ENCODE results near the gene VAV3. TPM values are rescaled to one million over a fixed set of nuclear protein-coding genes. Genes with fewer than 3 reads are reported as not detected.

VAV3 gene
- total RNA-seq, 1 experiment from 2014 or later, result 10.0 TPM

DNA sequence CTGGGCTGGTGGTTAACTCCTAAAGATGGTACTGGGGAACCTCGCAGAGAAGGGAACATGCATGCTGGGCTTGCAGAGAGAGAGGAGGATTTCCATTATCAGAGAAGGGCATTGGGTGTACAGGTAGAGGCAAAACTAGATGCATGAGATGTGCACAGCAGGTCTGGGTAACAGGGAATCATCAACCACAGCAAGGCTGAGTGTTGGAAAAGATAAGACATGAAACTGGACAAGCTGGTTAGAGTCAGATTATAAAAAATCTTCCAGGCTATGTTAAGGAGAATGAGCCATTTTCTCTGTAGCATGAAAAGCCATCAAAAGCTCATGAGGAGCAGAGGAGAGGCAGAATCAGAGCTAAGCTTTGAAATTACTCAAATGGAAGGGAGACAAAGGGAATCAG lies 147.8 kb downstream of the VAV3 start (continued):
- TF ChIP-seq ZNF263 (CRISPR knock-in tag; IDR thresholded peaks at IDR 0.05; ENCODE audit: low read depth) (no peak), NR2C2 (CRISPR knock-in tag; IDR thresholded peaks at IDR 0.05) (no peak), JAZF1 (CRISPR knock-in tag; IDR thresholded peaks at IDR 0.05) (no peak), FOXJ3 (CRISPR knock-in tag; IDR thresholded peaks at IDR 0.05; ENCODE audit: borderline replicate concordance) (no peak), NFATC4 (CRISPR knock-in tag; IDR thresholded peaks at IDR 0.05) (no peak), ATF1 (CRISPR knock-in tag; IDR thresholded peaks at IDR 0.05) (no peak)

DNA sequence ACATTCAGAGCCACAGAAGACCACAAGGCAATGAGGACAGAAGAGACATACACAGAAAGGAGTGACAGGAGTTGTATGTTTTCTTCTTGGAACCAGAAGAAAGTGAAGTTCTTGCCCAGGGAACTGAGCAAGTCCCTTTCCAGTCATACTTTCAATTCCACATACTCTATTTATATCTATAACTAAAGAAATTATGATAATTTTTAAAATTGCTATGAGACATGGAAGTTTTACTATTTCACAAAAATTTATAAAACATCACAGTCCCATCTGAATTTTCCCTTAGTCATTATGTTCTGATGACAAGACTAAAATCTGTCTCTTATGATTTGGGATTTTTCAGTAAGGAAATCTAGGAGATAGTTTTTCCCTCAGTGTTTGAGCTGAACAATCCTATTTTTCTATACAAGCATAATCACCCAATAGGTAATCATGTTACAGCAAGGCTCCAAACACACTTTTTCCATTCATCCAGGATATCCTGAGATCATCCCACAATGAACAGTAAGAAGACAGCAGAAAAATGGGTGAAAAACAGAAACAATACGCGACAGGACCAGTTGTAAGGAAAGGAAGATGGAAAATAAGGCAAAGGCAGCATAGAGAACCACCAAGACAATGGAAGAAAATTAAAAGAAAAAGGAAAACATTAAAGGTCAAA lies 154.6 kb downstream of the VAV3 start:
- H3K27me3 Mint-ChIP-seq (ENCODE audit: low read depth), result no peaks in the 10 kb centered on the region
- ChIA-PET CTCF (no interaction called here), POLR2A (no interaction called here)
- no peaks in the 10 kb centered on the region for H3K36me3 Mint-ChIP-seq
- H3K9me3 Mint-ChIP-seq, result peaks cover 4% of the 10 kb centered on the region; the same call in 1 of the 2 replicates
- H3K4me1 Mint-ChIP-seq, result peaks cover 30% of the 10 kb centered on the region
- H3K4me3 Mint-ChIP-seq, result no peak overlapping the region
- DNase-seq (ENCODE audit: low spot score) (no peak), ATAC-seq (no peak)
- H3K27ac Mint-ChIP-seq, result no peak overlapping the region
- TF ChIP-seq HMGA2 (CRISPR knock-in tag; IDR thresholded peaks at IDR 0.05) (no peak), GRHL2 (CRISPR knock-in tag; IDR thresholded peaks at IDR 0.05; ENCODE audit: insufficient replicate concordance, severe bottlenecking) (no peak), GABPB1 (CRISPR knock-in tag; IDR thresholded peaks at IDR 0.05) (no peak), TEAD4 (CRISPR knock-in tag; IDR thresholded peaks at IDR 0.05) (no peak), MXD4 (CRISPR knock-in tag; IDR thresholded peaks at IDR 0.05; ENCODE audit: borderline replicate concordance) (no peak)
- TF ChIP-seq, protein P1, sequence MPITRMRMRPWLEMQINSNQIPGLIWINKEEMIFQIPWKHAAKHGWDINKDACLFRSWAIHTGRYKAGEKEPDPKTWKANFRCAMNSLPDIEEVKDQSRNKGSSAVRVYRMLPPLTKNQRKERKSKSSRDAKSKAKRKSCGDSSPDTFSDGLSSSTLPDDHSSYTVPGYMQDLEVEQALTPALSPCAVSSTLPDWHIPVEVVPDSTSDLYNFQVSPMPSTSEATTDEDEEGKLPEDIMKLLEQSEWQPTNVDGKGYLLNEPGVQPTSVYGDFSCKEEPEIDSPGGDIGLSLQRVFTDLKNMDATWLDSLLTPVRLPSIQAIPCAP (CRISPR knock-in tag; IDR thresholded peaks at IDR 0.05), result no peak
- TF ChIP-seq, protein P2, sequence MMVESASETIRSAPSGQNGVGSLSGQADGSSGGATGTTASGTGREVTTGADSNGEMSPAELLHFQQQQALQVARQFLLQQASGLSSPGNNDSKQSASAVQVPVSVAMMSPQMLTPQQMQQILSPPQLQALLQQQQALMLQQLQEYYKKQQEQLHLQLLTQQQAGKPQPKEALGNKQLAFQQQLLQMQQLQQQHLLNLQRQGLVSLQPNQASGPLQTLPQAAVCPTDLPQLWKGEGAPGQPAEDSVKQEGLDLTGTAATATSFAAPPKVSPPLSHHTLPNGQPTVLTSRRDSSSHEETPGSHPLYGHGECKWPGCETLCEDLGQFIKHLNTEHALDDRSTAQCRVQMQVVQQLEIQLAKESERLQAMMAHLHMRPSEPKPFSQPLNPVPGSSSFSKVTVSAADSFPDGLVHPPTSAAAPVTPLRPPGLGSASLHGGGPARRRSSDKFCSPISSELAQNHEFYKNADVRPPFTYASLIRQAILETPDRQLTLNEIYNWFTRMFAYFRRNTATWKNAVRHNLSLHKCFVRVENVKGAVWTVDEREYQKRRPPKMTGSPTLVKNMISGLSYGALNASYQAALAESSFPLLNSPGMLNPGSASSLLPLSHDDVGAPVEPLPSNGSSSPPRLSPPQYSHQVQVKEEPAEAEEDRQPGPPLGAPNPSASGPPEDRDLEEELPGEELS (CRISPR knock-in tag; IDR thresholded peaks at IDR 0.05), result no peak
- TF ChIP-seq, protein P3, sequence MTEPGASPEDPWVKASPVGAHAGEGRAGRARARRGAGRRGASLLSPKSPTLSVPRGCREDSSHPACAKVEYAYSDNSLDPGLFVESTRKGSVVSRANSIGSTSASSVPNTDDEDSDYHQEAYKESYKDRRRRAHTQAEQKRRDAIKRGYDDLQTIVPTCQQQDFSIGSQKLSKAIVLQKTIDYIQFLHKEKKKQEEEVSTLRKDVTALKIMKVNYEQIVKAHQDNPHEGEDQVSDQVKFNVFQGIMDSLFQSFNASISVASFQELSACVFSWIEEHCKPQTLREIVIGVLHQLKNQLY (CRISPR knock-in tag; IDR thresholded peaks at IDR 0.05), result no peak
- TF ChIP-seq, protein P4, sequence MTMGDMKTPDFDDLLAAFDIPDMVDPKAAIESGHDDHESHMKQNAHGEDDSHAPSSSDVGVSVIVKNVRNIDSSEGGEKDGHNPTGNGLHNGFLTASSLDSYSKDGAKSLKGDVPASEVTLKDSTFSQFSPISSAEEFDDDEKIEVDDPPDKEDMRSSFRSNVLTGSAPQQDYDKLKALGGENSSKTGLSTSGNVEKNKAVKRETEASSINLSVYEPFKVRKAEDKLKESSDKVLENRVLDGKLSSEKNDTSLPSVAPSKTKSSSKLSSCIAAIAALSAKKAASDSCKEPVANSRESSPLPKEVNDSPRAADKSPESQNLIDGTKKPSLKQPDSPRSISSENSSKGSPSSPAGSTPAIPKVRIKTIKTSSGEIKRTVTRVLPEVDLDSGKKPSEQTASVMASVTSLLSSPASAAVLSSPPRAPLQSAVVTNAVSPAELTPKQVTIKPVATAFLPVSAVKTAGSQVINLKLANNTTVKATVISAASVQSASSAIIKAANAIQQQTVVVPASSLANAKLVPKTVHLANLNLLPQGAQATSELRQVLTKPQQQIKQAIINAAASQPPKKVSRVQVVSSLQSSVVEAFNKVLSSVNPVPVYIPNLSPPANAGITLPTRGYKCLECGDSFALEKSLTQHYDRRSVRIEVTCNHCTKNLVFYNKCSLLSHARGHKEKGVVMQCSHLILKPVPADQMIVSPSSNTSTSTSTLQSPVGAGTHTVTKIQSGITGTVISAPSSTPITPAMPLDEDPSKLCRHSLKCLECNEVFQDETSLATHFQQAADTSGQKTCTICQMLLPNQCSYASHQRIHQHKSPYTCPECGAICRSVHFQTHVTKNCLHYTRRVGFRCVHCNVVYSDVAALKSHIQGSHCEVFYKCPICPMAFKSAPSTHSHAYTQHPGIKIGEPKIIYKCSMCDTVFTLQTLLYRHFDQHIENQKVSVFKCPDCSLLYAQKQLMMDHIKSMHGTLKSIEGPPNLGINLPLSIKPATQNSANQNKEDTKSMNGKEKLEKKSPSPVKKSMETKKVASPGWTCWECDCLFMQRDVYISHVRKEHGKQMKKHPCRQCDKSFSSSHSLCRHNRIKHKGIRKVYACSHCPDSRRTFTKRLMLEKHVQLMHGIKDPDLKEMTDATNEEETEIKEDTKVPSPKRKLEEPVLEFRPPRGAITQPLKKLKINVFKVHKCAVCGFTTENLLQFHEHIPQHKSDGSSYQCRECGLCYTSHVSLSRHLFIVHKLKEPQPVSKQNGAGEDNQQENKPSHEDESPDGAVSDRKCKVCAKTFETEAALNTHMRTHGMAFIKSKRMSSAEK (CRISPR knock-in tag; IDR thresholded peaks at IDR 0.05; ENCODE audit: borderline replicate concordance), result no peak

DNA sequence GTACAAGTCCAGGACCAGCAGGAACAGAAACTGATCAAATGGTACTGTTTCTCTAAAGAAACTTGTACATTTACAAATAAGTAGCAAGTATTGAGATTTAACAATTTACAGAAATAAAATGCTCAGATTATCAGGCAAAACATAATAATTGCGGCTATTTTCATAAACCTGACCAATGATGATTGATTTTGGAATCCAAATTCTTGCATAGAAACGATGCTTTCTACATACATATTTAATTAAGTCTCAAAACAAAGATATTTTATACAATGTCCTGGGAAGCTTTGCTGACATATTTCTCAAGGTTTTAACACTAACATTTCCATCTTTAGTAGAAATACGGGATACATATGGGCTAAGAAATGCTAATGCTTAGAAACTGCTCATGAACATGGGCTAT lies 157.1 kb downstream of the VAV3 start:
- H3K36me3 Mint-ChIP-seq, result no peaks in the 10 kb centered on the region
- H3K4me1 Mint-ChIP-seq, result peaks cover 49% of the 10 kb centered on the region
- no peak for ATAC-seq
- H3K9me3 Mint-ChIP-seq, result no peaks in the 10 kb centered on the region; the same call in 1 of the 2 replicates
- ChIA-PET POLR2A (no interaction called here), CTCF (no interaction called here)
- no peak overlapping the region for H3K4me3 Mint-ChIP-seq
- DNase-seq (ENCODE audit: low spot score), result no peak
- H3K27ac Mint-ChIP-seq, result no peak overlapping the region
- H3K27me3 Mint-ChIP-seq (ENCODE audit: low read depth), result no peaks in the 10 kb centered on the region
- TF ChIP-seq, protein P5, sequence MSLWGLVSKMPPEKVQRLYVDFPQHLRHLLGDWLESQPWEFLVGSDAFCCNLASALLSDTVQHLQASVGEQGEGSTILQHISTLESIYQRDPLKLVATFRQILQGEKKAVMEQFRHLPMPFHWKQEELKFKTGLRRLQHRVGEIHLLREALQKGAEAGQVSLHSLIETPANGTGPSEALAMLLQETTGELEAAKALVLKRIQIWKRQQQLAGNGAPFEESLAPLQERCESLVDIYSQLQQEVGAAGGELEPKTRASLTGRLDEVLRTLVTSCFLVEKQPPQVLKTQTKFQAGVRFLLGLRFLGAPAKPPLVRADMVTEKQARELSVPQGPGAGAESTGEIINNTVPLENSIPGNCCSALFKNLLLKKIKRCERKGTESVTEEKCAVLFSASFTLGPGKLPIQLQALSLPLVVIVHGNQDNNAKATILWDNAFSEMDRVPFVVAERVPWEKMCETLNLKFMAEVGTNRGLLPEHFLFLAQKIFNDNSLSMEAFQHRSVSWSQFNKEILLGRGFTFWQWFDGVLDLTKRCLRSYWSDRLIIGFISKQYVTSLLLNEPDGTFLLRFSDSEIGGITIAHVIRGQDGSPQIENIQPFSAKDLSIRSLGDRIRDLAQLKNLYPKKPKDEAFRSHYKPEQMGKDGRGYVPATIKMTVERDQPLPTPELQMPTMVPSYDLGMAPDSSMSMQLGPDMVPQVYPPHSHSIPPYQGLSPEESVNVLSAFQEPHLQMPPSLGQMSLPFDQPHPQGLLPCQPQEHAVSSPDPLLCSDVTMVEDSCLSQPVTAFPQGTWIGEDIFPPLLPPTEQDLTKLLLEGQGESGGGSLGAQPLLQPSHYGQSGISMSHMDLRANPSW (CRISPR knock-in tag; conservative IDR thresholded peaks at IDR 0.05; ENCODE audit: low read depth), result no peak
- TF ChIP-seq FOXJ3 (CRISPR knock-in tag; IDR thresholded peaks at IDR 0.05; ENCODE audit: borderline replicate concordance), result no peak
- TF ChIP-seq TEAD1 (CRISPR knock-in tag; IDR thresholded peaks at IDR 0.05), result no peak
- no peak for TF ChIP-seq ZNF396 (CRISPR knock-in tag; IDR thresholded peaks at IDR 0.05; ENCODE audit: borderline replicate concordance)
- TF ChIP-seq, protein P6, sequence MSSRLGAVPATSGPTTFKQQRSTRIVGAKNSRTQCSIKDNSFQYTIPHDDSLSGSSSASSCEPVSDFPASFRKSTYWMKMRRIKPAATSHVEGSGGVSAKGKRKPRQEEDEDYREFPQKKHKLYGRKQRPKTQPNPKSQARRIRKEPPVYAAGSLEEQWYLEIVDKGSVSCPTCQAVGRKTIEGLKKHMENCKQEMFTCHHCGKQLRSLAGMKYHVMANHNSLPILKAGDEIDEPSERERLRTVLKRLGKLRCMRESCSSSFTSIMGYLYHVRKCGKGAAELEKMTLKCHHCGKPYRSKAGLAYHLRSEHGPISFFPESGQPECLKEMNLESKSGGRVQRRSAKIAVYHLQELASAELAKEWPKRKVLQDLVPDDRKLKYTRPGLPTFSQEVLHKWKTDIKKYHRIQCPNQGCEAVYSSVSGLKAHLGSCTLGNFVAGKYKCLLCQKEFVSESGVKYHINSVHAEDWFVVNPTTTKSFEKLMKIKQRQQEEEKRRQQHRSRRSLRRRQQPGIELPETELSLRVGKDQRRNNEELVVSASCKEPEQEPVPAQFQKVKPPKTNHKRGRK (CRISPR knock-in tag; IDR thresholded peaks at IDR 0.05; ENCODE audit: borderline replicate concordance), result no peak
- TF ChIP-seq ZNF121 (CRISPR knock-in tag; IDR thresholded peaks at IDR 0.05), result no peak
- no peak for TF ChIP-seq GABPB1 (CRISPR knock-in tag; IDR thresholded peaks at IDR 0.05)

Data from WTC11 (cell line).